Pons (tissue), 1 donor: ENCODE data around the gene CABP4.

Experiments
- DNase-seq: peaks from one replicate; pipeline ENCODE4 v3.0.0-alpha.2; 2016; ENCODE audit warnings: low spot score

CABP4 gene

DNA sequence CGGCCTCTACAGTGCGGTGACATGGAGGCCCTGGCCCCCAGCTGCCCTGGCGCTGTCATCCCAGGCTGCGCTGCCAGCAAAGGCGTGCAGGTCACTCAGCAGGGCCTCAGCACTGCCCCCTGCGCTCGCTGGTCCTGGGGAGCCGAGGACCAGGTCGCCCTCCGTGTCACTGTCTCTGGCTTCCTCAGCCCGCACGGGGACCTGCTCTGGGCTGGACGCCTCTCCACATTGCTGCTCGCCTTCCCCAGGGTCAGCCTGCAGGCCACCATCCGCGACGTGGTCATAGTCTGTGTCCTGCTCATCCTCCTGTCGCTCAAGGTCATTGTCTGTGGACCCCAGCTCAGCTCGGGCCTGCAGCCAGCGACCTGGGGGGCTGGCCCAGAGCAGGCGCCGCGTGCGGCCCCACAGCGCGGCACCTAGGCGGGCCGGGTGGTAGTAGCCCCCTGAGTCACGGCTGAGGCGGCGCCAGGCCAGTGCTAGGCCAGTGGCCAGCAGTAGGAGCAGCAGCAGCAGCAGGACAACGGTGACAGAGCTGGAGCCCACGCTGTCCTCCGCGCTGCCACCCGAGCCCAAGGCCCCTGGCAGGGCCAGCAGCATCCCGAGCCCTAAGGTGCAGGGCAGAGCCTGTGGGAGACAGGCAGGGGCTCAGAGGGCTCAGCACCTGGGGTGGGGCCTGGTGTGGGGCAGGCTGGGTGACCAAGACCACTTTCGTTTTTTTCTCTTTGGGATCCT is 19.3 kb upstream of the CABP4 start:
- no peak for DNase-seq

DNA sequence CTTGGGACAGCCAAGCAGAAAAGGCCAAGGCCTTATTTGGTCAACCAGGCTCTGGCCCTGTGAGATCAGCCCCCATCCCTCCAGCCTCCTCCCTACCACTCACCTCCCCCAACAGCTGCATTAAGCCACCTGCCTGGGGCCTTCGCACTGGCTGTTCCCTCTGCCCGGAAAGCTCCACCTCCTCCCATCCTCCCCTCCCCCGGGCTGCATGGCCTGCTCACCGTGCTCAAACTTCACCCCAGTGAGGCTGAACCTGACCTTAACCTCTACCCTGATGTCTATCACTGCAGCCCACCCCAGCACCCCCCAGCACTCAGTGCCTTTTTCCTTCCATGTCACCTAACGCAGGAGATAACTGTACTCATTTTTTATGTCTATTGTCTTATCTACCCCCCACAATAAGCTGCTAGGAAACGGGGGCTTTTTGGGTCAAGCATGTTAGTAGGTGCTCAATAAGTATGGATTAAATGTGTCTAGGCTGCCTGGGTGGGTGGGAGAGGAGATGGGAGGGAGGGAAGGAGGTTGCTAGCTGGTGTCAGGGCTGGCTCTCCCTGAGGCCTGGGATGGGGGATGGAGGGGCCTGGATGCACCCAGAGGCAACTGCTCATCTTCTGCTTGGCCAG is 18.6 kb upstream of the CABP4 start:
- no peak for DNase-seq

DNA sequence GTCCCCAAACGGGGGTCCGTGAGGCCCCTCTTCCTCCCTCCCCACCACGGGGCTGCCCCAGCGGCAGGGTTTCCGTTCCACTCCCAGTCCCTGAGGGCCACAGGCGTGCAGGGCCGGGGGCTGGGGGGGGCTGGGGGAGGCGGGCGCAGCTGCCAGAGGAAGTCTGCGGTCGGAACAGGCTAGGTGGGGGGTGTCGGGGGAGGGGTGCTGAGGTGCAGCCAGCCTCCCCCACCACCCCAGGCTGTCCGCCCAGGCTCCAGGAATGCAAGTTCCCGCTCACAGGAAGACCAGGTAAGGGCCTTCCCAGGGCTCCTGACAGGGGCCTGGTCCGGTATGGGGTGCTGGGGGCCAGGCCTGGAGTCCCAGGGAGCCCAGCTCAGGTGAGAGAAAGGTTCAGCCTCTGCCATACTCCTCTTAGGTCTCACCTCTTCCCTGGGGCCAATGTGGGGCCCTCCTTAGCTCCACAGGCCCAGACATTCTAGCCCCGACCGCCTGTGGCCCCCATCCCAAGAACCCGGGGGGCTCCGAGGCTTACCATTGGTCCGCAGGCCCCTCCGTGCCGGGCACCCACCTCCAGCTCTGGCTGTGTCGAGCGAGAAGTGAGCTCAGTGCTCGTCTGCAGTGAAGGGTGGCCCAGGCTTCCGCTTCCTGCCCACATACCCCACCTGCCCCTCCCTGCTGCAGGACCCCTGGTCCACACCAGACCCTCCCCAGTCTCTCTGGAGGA is 17.9 kb upstream of the CABP4 start, which contains the start of gene PTPRCAP:
Gene PTPRCAP, minus strand, starts transcription at position 601 of the 727 bp plus-strand sequence. Its CDS starts 63 bp downstream, at position 538.
- no peak for DNase-seq

DNA sequence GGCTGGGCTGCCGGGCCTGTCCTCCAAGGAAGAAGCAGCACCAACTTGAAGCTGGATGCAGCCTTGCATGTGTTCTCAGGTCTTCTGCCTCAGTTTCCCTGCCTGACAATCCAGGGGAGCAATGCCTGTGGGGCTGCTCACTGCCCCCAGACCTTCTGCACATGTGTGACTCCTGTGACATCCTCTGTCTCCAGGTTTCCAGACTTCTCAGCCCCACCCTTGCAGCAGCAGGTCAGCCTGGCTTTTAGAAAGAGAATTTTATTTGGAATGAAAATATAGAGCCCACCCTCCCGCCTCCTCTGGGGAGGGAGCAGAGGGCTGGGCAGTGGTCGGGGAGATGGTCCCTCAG is 17.4 kb upstream of the CABP4 start:
- DNase-seq, result no peak

DNA sequence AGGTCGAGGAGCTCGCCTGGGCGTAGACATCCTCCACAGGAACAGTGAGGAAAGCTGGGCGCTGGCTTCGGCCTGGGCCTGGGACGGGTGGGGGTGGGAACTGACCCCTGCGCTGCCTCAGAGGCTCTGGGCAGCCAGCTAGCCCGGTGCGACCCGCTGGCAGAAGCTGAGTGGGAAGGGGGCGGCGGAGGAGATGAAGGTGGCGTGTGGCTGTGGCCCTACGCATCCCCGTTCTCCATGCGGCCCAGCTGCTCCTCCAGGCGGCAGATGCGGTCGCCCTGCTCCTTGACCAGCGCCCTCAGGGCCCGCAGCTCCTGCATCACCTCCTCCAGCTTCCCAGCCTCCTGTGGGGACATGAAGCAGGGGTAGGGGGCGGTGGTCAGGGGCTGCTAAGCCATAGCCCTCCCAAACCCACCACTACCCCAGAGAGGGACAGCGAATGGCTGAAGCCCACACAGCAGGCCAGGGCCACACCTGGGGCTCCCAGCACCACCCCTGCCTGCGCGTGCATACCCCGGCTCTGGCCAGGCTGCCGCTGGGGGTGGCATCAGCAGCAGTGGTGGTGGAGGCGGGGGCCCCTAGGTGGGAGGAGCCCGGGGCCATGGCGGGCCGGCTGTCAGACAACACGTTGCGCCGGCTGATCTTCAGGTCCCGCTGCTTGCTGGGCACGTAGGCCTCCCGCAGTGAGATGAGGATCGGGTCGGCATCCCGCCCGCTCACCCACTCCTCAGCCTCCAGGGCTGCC is 16.8 kb upstream of the CABP4 start:
- no peak for DNase-seq

DNA sequence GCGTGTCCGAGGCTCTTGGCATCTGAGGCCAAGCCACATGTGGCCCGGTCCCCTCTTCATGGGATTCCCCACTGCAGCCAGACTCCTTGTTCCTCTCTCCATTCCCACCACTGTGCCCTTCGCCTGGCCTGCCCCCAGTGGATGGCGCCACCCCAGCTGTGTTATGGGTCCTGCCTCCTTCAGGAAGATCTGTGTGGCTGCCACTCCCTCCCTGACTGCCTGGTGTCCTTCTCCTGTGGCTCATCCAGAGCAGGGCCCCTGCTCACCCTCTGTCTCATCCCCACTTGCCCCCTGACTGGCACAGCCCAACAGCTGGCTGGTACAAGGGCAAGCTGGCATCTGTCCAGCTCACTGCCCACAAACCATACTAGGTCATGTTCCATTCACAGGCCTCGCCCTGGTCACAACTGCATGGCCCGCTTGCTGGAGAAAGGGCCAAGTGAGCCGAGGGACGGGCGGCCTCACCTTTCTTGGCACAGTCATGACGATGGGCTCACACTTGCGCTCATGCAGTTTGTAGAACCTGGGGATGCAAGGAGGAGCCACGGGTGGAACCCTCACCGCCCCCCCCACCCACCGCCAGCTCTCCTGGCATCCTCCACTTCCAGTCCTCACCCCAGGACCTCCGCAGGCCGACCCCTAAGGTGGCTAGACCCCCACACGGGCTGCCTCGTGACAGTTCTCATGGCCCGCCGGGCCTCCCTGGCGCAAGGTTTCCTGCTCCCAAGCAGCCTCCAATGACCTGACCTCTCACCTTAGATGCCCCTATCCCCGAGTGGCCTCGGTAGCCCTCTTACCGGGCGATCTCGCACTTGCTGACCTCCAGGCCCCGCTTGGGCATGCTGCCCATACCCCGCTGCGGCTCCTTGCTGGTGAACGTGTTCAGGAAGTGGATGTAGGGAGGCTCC is 15.6 kb upstream of the CABP4 start:
- DNase-seq, result no peak

DNA sequence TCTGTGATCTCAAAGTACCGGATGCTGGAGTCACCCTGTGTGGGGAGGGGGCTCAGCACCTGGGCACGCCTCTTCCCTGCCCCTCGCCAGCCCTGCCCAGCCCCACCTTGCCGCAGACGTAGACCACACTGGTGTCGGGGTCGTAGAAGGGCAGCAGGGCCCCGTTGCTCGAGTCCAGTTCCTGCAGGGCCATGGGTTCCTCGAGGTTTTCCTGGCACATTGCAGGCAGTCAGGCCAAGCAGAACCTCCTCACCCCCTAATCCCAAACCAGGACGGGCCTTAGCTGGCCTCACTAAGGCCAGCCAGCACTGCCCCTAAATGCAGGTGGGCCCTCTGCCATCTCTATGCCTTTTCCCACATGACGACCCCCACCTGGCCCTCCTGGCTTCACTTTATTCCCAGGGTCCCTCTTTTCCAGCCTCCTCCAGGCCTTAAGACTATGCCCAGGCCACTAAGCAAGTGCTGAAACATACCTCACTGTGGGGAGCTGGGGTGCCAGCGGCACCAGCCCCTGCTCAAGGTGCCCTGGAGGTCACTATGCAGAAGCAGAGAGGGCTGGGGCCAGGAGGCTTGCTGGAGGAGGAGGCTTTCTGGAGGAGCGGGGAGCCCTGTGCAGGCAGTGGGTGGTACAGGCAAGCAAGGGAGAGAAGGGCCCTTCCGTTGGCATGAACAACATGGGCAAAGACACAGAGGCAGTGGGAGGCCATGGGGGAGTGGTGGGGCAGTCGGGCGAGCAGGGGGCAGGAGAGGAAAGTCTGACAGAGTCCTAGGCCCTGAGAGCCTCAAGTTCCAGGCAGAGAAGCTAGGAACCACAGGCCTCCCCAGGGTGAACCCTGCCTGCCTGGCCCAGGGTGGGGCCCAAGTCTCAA is 14.7 kb upstream of the CABP4 start:
- no peak for DNase-seq

DNA sequence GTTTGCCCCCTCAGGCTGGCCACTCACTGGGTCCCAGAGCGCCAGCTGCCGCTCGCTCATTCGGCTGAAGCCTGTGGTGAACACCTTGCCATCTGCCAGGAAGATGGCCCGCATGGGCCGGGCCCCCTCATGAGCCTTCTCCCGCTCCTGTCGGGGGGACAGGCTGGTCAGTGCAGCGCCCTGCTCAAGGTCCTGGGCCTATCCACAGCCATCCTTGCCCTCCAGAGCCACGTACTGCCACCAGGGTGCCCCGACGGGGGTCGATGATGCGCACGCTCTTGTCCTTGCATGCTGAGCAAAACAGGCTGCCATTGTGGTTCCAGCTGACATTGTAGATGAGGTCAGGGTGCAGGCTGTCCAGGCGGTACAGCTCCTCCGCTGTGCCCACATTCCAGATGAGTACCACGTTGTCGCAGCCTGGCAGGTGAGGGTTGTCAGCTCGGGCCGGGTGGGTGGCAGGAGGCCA is 14.0 kb upstream of the CABP4 start:
- no peak for DNase-seq

DNA sequence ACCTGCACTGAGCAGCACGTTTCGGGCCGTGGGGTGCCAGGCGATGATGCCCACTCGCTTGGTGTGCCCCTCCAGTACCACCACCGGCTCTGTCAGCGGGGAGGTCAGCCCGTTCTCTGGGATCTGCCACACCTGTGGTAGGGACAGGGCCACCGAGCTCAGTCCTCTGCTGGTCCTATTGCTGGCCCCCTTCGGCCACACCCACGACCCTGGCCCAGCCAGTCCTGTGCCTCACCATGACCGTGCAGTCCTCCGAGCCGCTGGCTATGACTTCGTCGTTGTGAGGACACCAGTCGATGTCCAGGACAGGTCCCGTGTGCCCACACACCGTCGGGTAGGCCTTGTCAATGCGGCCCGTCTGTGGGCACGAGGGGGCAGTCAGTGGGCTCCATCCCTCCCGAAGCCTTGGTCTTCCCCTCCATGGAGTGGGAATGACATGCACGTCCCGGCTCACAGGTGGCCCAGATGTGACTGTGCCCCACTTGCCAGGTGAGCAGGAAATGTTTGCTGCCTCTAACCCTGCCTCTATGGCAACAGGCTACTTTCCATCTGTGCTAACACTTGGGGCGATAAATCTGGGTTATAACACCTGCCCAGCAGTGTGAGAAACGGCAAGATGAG is 13.3 kb upstream of the CABP4 start:
- no peak for DNase-seq

DNA sequence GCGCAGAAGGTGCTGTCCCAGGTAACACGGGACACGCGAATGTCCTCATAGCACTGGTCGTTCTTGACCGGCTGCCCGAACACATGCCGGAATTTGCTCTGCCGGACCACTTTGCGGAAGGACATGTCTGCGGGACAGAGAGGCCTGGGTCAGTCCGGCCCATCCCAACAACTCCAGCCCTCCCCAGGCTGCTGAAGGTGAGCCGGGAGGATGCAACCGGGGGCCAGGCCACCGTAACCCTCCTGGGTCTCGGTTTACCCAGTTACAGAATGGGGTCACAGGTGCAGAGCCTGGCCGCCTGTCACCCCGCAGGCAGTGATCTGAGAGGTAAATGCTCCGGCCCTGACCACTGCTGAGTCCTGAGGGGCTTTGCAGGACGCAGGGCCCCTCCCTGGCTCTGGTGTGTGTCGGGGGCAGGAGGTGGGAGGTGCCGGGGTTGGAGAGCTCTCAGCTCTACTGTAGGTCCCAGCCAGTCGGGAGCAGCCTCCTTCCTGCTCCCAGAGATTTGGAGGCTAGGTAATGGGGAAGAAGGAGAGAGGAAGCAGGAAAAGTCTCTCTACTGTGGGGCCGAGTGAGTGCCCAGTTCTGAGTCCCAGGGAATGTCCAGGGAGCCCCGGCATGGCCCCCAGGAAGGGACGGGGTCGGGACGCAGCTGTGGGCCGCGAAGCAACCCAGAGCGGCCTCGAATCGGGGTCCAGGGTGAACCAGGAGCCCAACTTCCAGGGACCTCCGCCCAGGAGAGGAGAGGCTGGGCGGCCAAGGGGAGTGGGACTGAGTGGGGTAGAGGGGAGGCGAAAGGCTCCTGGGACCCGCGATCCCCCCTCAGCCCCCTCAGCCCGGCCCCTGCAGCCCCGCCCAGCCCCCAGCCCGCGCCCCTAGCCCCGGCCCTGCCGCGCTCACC is 12.4 kb upstream of the CABP4 start:
- no peak for DNase-seq

DNA sequence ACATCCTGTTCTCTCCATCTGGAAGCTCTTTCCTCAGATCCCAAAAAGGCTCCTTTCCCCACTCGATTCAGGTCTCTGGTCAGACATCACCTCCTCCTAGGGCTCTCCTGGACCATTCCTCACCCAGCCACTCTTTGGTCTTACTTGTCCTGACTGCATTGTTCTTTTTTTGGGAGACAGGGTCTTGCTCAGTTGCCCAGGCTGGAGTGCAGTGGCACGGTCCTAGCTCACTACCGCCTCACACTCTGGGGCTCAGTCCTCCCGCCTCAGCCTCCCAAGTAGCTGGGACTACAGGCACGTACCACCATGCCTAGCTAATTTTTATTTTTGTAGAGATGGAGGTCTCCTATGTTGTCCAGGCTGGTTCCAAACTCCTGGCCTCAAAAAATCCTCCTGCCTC is 9.6 kb upstream of the CABP4 start:
- DNase-seq, result no peak

DNA sequence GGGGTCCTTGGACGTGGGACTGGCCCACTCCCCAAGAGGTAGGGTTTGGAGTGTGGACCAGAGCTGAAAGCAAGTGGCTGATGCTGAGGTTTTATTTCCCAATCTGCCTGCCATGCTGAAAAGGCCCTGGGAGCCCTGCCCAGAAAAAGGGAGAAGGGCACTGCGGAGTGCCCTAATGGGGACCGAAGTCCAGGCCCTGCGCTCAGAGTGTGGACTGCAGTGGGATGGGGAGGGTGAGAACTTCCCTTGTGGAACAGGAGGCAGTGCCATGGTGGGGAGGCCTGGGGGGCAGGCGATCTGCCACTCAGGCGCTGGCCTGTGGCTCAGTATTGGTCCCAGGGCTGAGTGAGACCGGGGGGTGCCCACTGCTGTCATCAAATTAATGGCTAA is 6.9 kb upstream of the CABP4 start:
- no peak for DNase-seq

DNA sequence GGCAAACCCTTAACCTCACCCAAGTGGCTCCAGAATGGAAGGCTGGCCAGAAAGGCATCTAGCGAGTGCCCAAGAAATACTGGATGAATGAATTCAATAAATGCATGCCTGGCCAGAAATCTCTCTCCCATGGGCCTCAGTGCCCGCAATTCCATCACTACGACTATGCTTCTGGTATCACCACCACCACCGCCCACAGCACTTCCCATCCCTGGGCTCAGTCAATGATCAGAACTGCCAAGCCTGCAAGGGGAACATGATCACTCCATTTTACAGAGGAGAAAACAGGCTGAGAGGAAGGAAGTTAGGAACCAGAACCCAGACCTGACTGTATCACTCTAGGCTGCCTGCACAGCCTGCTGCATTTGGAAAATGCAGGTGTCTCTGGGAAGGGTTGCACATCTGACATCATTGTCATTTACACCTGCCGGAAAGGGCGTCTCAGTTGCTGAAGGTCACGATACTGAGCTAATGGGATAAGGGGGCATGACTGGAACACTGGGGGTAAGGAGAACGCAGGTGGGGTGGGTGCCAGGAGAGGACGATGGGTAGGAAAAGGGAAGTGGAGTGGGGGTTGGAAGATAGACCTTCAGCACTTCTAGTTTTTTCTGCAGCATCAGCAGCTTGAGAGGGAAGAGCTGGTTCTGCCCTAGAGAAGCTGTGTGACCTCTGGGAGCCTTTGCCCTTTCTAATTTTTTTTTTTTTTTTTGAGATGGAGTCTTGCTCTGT is 5.9 kb upstream of the CABP4 start:
- DNase-seq, result peak; percentile 52

DNA sequence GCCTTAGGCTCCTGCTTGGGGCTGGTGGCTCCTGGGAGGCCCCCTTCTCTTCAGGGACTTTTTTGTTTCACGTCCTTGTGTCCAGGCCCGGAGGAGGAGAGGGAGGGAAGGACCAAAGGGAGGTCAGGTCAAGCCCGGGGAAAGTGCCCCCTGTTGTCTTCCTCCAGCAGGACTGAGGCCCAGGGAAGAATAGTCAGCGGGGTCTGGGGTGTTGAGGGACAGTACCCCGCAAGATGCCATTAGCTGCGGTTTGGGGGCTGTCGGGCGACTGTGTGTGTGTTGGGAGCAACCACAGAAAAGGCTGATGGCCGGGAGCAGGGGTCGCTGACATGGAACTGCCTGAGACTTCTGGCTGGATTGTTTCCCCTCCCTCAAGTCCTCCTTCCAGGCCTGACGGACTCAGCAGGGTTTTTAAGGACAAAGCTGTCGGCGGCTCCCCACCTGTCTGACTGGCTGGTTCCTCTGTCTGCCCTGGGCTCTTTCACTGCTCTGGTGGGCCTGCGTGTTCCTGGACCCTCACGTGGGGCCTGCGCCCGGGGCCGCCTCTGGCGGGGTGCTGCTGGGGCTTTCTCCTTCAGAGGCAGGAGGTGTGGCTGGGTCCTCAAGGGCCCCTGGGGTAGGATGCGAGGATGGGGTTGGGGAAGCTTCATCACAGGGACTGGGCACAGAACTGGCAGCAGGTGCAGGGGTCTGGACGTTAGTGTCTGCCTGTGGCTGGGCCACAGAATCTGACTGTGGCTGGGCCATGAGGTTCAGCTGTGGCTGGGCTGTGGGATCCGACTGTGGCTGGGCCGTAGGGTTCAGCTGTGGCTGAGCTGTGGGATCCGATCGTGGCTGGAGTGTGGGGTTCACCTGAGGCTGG is 4.1 kb upstream of the CABP4 start:
- no peak for DNase-seq

DNA sequence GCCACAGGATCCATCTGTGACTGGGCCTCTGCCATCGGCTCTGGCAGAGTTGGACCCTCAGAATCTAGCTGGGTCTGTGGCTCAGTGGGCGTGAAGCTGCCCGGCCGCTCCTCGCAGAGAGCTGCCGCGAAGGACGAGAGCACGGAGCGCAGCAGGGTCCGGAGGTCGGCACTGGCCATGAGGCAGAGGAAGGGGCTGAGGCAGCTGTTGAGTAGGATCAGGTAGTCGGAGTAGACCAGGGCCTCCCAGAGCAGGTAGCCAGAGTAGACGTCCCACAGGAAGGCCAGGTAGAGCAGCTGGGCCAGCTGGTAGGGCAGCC is 3.5 kb upstream of the CABP4 start:
- no peak for DNase-seq

DNA sequence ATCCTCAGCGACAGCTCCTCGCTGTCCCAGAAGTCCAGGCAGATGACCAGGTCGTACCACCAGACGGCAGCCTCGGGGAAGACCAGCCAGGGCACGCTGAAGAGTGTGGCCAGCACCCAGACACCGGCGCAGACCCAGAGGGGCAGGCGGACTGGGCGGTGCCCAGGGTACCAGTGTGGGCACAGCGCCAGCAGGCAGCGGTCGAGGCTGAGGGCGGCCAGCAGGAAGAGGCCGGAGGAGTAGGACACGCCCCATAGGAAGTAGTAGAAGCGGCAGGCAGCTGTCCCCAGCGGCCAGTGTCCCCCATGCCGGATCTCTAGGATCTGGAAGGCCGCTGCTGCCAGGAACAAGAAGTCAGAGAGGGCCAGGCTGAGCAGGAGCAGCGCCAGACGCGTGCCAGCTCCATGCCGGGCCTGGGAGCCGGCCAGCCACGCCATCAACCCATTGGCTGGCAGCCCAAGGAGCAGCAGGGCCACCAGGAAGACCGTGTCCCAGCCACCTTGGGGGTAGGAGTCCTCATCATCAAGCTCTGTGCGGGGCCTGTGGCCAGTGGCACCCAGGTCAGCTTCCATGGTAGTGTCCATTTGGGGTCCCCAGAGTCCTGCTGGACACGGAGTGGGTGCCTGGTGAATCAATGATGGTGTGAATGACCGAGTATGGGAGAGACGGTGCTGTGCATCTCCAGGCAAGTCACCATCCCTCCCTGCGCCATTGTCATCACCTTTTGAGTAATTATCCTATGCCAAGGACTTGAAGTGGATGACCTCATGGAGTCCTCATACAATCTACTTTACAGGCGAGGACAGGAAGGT is 2.8 kb upstream of the CABP4 start, which contains the start of gene GPR152:
Gene GPR152, minus strand, starts transcription at position 589 of the 812 bp plus-strand sequence. Its CDS starts 5 bp downstream, at position 584.
- DNase-seq, result no peak
